Stimulated activated CD4-positive, alpha-beta T cell treated with anti-CD3 and anti-CD28 coated beads, Interleukin-12 subunit alpha, Interleukin-12 subunit beta, amount 100 ng/mL, for 24 hours (primary cell): Measurements from ENCODE around the gene AK4.
"Not testable (repeated sequence)": the region's sequence is repeated elsewhere in the genome, so short reads cannot be mapped to it uniquely, and the experiment has no call there.

ENCODE experiments used
- DNase-seq, 2 experiments: peaks; one replicate each; pipeline ENCODE4 v3.0.0-alpha.2; 2020; ENCODE audit warnings: low read depth in 2 of 2

Gene AK4

GRCh38 chr1:65148178-65148547 is at the start of gene AK4:
TSS of gene AK4 (plus strand) at chr1:65148203. CDS start at chr1:65148408, 205 bp downstream.
- not testable (repeated sequence) for DNase-seq

GRCh38 chr1:65103807-65104206 is 44.2 kb upstream of the AK4 start:
- no peak for DNase-seq

GRCh38 chr1:65104854-65105534 is 43.0 kb upstream of the AK4 start:
- no peak for DNase-seq

- no peak for DNase-seq
Measured at GRCh38 chr1:65105596-65105995, 42.4 kb upstream of the AK4 start.

GRCh38 chr1:65108025-65108642 is 39.9 kb upstream of the AK4 start:
- DNase-seq = no peak

- no peak for DNase-seq
Measured at GRCh38 chr1:65109487-65109886, 38.5 kb upstream of the AK4 start.

GRCh38 chr1:65112811-65113210 is 35.2 kb upstream of the AK4 start:
- DNase-seq = no peak

- no peak for DNase-seq
Measured at GRCh38 chr1:65113298-65113697, 34.7 kb upstream of the AK4 start.

GRCh38 chr1:65114322-65114721 is 33.7 kb upstream of the AK4 start:
- no peak for DNase-seq

- no peak for DNase-seq
Measured at GRCh38 chr1:65119951-65120350, 28.1 kb upstream of the AK4 start.

GRCh38 chr1:65129104-65129503 is 18.9 kb upstream of the AK4 start:
- DNase-seq = not testable (repeated sequence)

GRCh38 chr1:65138524-65138923 is 9.5 kb upstream of the AK4 start:
- no peak for DNase-seq

- not testable (repeated sequence) for DNase-seq
Measured at GRCh38 chr1:65139793-65140192, 8.2 kb upstream of the AK4 start.

GRCh38 chr1:65141394-65141793 is 6.6 kb upstream of the AK4 start:
- DNase-seq = no peak

GRCh38 chr1:65141918-65142317 is 6.1 kb upstream of the AK4 start:
- no peak for DNase-seq

GRCh38 chr1:65143112-65143658 is 4.8 kb upstream of the AK4 start:
- DNase-seq = not testable (repeated sequence)

GRCh38 chr1:65146908-65147423 is 1.0 kb upstream of the AK4 start:
- no peak for DNase-seq

- peak in 1 of 2 experiments; percentile 35 for DNase-seq
Measured at GRCh38 chr1:65147424-65148177, 402 bp upstream of the AK4 start.

GRCh38 chr1:65148548-65149350 is 746 bp downstream of the AK4 start:
- DNase-seq = peak in 1 of 2 experiments; percentile 55

GRCh38 chr1:65149351-65150107 is 1.5 kb downstream of the AK4 start:
- DNase-seq = no peak

- DNase-seq = no peak
Measured at GRCh38 chr1:65150108-65150463, 2.1 kb downstream of the AK4 start.
